PC-3 (cell line): ENCODE measurements around the gene FBXO24. TPM values are rescaled to one million over a fixed set of nuclear protein-coding genes. Genes with fewer than 3 reads are reported as not detected.
A peak's percentile ranks its signal among the peaks of the same experiment; 100 is the strongest.

ENCODE experiments used
- ATAC-seq: fragments of 200-7000 bp; cut with Tn5 transposase; 2 replicates; pipeline ENCODE4 v1.9.1; 2020; ENCODE audit warnings: mild to moderate bottlenecking, moderate library complexity
- BruUV-seq: library from RNA; stranded (reverse); fragments of 400-500 nt; replicated peaks from 2 replicates; lab custom pipeline; 2021; lab: Mats Ljungman, UMichigan
- CTCF ChIA-PET: fragments of 300-600 bp; sonication (Branson Sonifier 250); formaldehyde crosslinking; loops from one replicate; lab custom pipeline; 2022; ENCODE audit warnings: antibody characterized with exemption; lab: Charles Lee
- POLR2A ChIA-PET: fragments of 300-600 bp; sonication (Branson Sonifier 250); formaldehyde crosslinking; loops from one replicate; lab custom pipeline; 2022; ENCODE audit warnings: antibody characterized with exemption; ENCODE audit not compliant: unreplicated experiment; lab: Charles Lee
- DNase-seq: peaks from one replicate; pipeline ENCODE4 v3.0.0-alpha.2; 2015
- H2AFZ ChIP-seq: fragments of 300-600 bp; sonication (generic); 2 replicates; pipeline ENCODE4 v1.6.0; 2016; ENCODE audit warnings: antibody characterized with exemption, low read length
- H3F3A ChIP-seq: fragments of 300-600 bp; sonication (generic); one replicate; pipeline ENCODE4 v1.6.0; 2017; ENCODE audit warnings: antibody characterized with exemption, low read length, control low read depth, mild to moderate bottlenecking; ENCODE audit not compliant: unreplicated experiment
- H3K27ac ChIP-seq: fragments of 300-600 bp; sonication (generic); 2 replicates; pipeline ENCODE4 v1.5.1; 2016; ENCODE audit warnings: mild to moderate bottlenecking, low read length
- H3K27me3 ChIP-seq: fragments of 300-600 bp; sonication (generic); 2 replicates; pipeline ENCODE4 v1.6.1; 2016; ENCODE audit warnings: low read length, mixed read lengths
- H3K36me3 ChIP-seq: fragments of 300-600 bp; sonication (generic); 2 replicates; pipeline ENCODE4 v1.6.1; 2016; ENCODE audit warnings: low read depth, mixed run types, low read length, mixed read lengths
- H3K4me1 ChIP-seq: fragments of 300-600 bp; sonication (generic); 2 replicates; pipeline ENCODE4 v1.5.1; 2016; ENCODE audit warnings: low read length; ENCODE audit not compliant: insufficient read depth
- H3K4me2 ChIP-seq: fragments of 300-600 bp; sonication (generic); 2 replicates; pipeline ENCODE4 v1.6.0; 2016; ENCODE audit warnings: low read length
- H3K4me3 ChIP-seq: fragments of 300-600 bp; sonication (generic); 2 replicates; pipeline ENCODE4 v1.5.1; 2016; ENCODE audit warnings: mild to moderate bottlenecking, low read length, mixed read lengths
- H3K79me2 ChIP-seq: fragments of 300-600 bp; sonication (generic); 2 replicates; pipeline ENCODE4 v1.6.1; 2017; ENCODE audit warnings: low read length, mixed read lengths
- H3K9ac ChIP-seq: fragments of 300-600 bp; sonication (generic); 2 replicates; pipeline ENCODE4 v1.6.0; 2016; ENCODE audit warnings: mild to moderate bottlenecking, low read length
- H3K9me2 ChIP-seq: fragments of 300-600 bp; sonication (generic); replicated peaks from 2 replicates; pipeline ENCODE4 v1.6.1; 2016; ENCODE audit warnings: mixed run types, low read length, mixed read lengths
- H3K9me3 ChIP-seq: fragments of 300-600 bp; sonication (generic); 2 replicates; pipeline ENCODE4 v1.6.1; 2016; ENCODE audit warnings: low read length, mixed read lengths
- H4K20me1 ChIP-seq: fragments of 300-600 bp; sonication (generic); 2 replicates; pipeline ENCODE4 v1.6.1; 2016; ENCODE audit warnings: low read length, mixed read lengths
- CTCF ChIP-seq: fragments of 300-600 bp; sonication (generic); conservative IDR thresholded peaks from 2 replicates; pipeline ENCODE4 v1.5.1; 2017; ENCODE audit warnings: antibody characterized with exemption, low read depth, mild to moderate bottlenecking, low read length
- EZH2 ChIP-seq: fragments of 300-600 bp; sonication (generic); IDR thresholded peaks from one replicate; pipeline ENCODE4 v1.6.1; 2017; ENCODE audit warnings: antibody characterized with exemption, mild to moderate bottlenecking, low read length; ENCODE audit not compliant: unreplicated experiment
- EZH2phosphoT487 ChIP-seq: fragments of 300-600 bp; sonication (generic); IDR thresholded peaks from 2 replicates; pipeline ENCODE4 v1.6.1; 2018; ENCODE audit warnings: mild to moderate bottlenecking, antibody characterized with exemption, low read length, borderline replicate concordance
- intact Hi-C: fragments of 100-400 bp; cut with micrococcal nuclease; formaldehyde crosslinking; loops from 2 replicates; pipeline ENCODE4 v1.9.0; 2023
- total RNA-seq: library from RNA; depleted of rRNA; stranded (reverse); fragments of >200 nt; gene quantifications from 2 replicates; pipeline ENCODE4 v1.2.3, GENCODE V29; 2014

The FBXO24 gene
- total RNA-seq, 1 experiment from 2014 or later = 0.40 TPM

GRCh38 chr7:100545360-100546128, 40.6 kb upstream of the FBXO24 start:
- DNase-seq (peak; percentile 91), ATAC-seq (peak; percentile 90)
- H3K4me1 ChIP-seq = peaks cover 46% of the 10 kb centered on the region
- H3K27me3 ChIP-seq = no peaks in the 10 kb centered on the region
- no peak for TF ChIP-seq EZH2
- 0 out of 2 replicates have a peak, but pooled peaks have one; percentile 21 for TF ChIP-seq CTCF
- no peak for TF ChIP-seq EZH2phosphoT487
- peak overlapping the region; percentile 49 for H2AFZ ChIP-seq
- no peaks in the 10 kb centered on the region for H3K9me2 ChIP-seq
- H4K20me1 ChIP-seq = no peaks in the 10 kb centered on the region
- no peaks in the 10 kb centered on the region for H3K9me3 ChIP-seq
- ChIA-PET POLR2A (interaction anchor here (0.5 to 0.8 kb wide), 3 partner anchors 39 to 282 kb away, joined by 3 to 6 read pairs (median 3); partner anchors contain the start of genes EPHB4, FBXO24 and LRCH4), CTCF (interaction anchor here (0.5 to 1.2 kb wide), 5 partner anchors 26 to 1338 kb away, joined by 3 to 12 read pairs (median 4); partner anchors contain the start of genes FBXO24 and LRCH4)
- H3K9ac ChIP-seq = peak overlapping the region; percentile 29
- H3F3A ChIP-seq = peaks cover 12% of the 10 kb centered on the region
- peak overlapping the region; percentile 46 for H3K4me3 ChIP-seq
- H3K4me2 ChIP-seq = peak overlapping the region; percentile 72
- H3K79me2 ChIP-seq = peaks cover 37% of the 10 kb centered on the region
- intact Hi-C loops = loop anchor here (1.0 kb wide), 1 partner anchor 41 kb away; the partner anchor contains the start of genes FBXO24 and LRCH4
- peaks cover 3% of the 10 kb centered on the region; the same call in 1 of the 2 replicates for H3K36me3 ChIP-seq
- BruUV-seq = no TSS peak
- peak overlapping the region; percentile 83 for H3K27ac ChIP-seq

GRCh38 chr7:100546129-100546925, 39.8 kb upstream of the FBXO24 start:
- intact Hi-C loops = no loop called here
- ChIA-PET CTCF (interaction anchor here (0.5 to 1.2 kb wide), 4 partner anchors 8 to 40 kb away, joined by 3 to 4 read pairs (median 3); partner anchors contain the start of genes FBXO24 and LRCH4), POLR2A (interaction anchor here (0.8 kb wide), 1 partner anchor 40 kb away, joined by 6 read pairs; the partner anchor contains the start of genes FBXO24 and LRCH4)
- H3K9me3 ChIP-seq = no peaks in the 10 kb centered on the region
- H3K9me2 ChIP-seq = no peaks in the 10 kb centered on the region
- H3K79me2 ChIP-seq = peaks cover 32% of the 10 kb centered on the region
- no peaks in the 10 kb centered on the region for H4K20me1 ChIP-seq
- BruUV-seq = TSS peak; percentile 16
- no peaks in the 10 kb centered on the region for H3K27me3 ChIP-seq
- no peak overlapping the region for H3K9ac ChIP-seq
- H2AFZ ChIP-seq = peak overlapping the region; percentile 49
- peak overlapping the region; percentile 72 for H3K4me2 ChIP-seq
- peaks cover 4% of the 10 kb centered on the region; the same call in 1 of the 2 replicates for H3K36me3 ChIP-seq
- no peak for TF ChIP-seq CTCF
- no peak for TF ChIP-seq EZH2phosphoT487
- no peak for TF ChIP-seq EZH2
- peaks cover 12% of the 10 kb centered on the region for H3F3A ChIP-seq
- peaks cover 46% of the 10 kb centered on the region for H3K4me1 ChIP-seq
- DNase-seq = peak; percentile 45
- peak; percentile 45 for ATAC-seq
- peak overlapping the region; percentile 14; the same call in 1 of the 2 replicates for H3K4me3 ChIP-seq
- H3K27ac ChIP-seq = peak overlapping the region; percentile 83
